Measurements from ENCODE around the gene NINL. TPM values are rescaled to one million over a fixed set of nuclear protein-coding genes. Genes with fewer than 3 reads are reported as not detected.

Gene NINL
- total and polyA plus RNA-seq, 2 of the 8 experiments (the other 6 are each of a cell fraction or from before 2014, with no cell fraction given) = 15.3 to 30.0 TPM

DNA sequence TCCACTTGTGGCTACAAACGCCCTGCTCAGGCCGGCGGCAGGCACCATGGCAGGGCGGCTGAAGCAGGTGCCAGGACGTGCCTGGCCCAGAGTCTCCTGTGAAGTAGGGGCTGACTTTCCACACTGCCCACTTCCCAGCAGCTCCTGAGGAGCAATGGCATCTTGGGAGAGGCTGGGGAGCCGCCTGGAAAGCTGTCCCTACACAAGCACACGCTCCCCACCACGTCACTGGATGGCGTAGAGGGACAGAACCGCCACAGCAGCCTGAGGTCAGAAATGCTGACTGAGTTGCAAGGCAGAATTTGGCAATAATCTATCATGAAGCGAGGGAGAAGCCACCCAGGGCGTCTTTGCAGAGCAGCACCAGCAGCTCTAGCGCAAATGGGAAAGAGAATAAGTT is 86.3 kb downstream of the NINL start:
- Histone ChIP-seq H3K14ac (ENCODE audit: insufficient read length) (no peak overlapping the region), H2BK120ac (replicated peaks; ENCODE audit: low read depth, low read length) (no peak overlapping the region), H3K4me2 (ENCODE audit: insufficient read depth in 1 of 2, low read depth in 2 of 2, low read length in 2 of 2) (no peak overlapping the region), H3K27ac (ENCODE audit: low read depth, low read length) (no peak overlapping the region), H2AK5ac (ENCODE audit: low read depth, low read length) (no peak overlapping the region), H3K27me3 (replicated peaks in 1 of 4; ENCODE audit: control insufficient read depth in 3 of 4, extremely low read depth in 1 of 4, insufficient read depth in 3 of 4, low read length in 3 of 4) (no peaks in the 10 kb centered on the region), H4K20me1 (replicated peaks in 1 of 2; ENCODE audit: control insufficient read depth in 1 of 2, insufficient read depth in 2 of 2, low read length in 2 of 2) (peaks cover 0 to 3% of the 10 kb centered on the region in 2 experiments), H3K4me3 (ENCODE audit: extremely low read depth in 1 of 4, insufficient read depth in 2 of 4, low read depth in 3 of 4, low read length in 4 of 4) (no peak overlapping the region), H2BK15ac (ENCODE audit: low read length) (no peak overlapping the region), H3K23ac (ENCODE audit: insufficient read length) (no peak overlapping the region), H3K23me2 (ENCODE audit: low read depth, low read length) (no peaks in the 10 kb centered on the region), H3K4ac (replicated peaks; ENCODE audit: insufficient read length, low read depth, low read length) (no peak overlapping the region), H2AFZ (ENCODE audit: low read length) (no peak overlapping the region), H3K18ac (ENCODE audit: extremely low read depth, low read length) (no peak overlapping the region), H2BK5ac (ENCODE audit: low read depth, low read length) (peak overlapping the region; percentile 60; the same call in 1 of the 2 replicates), H2BK12ac (ENCODE audit: low read depth, low read length) (no peak overlapping the region), H4K5ac (ENCODE audit: insufficient read length, low read depth, low read length) (no peak overlapping the region), H4K91ac (replicated peaks; ENCODE audit: insufficient read length, low read length) (no peak overlapping the region), H3K4me1 (replicated peaks in 1 of 4; ENCODE audit: control insufficient read depth in 3 of 4, insufficient read depth in 4 of 4, low read length in 3 of 4) (no peaks in the 10 kb centered on the region; a peak in 1 of 7 replicates), H3K56ac (replicated peaks; ENCODE audit: insufficient read length, low read depth, low read length) (no peak overlapping the region), H3K9ac (replicated peaks in 1 of 4; ENCODE audit: extremely low read depth in 1 of 4, low read depth in 3 of 4, low read length in 3 of 4) (no peak overlapping the region), H3K36me3 (ENCODE audit: control insufficient read depth in 2 of 4, insufficient read depth in 4 of 4, low read length in 3 of 4) (peaks cover 2 to 7% (median 5%) of the 10 kb centered on the region in 4 experiments; a peak in 4 of 8 replicates), H3K9me3 (ENCODE audit: insufficient read depth in 2 of 2, low read depth in 1 of 2, low read length in 1 of 2) (no peaks in the 10 kb centered on the region), H2BK20ac (ENCODE audit: low read length) (no peak overlapping the region), H3K79me2 (ENCODE audit: control insufficient read depth in 1 of 2, insufficient read depth in 2 of 2, low read length in 2 of 2) (no peaks in the 10 kb centered on the region), H3K79me1 (ENCODE audit: low read depth, low read length) (no peaks in the 10 kb centered on the region), H4K8ac (ENCODE audit: extremely low read depth, insufficient read depth, low read length) (no peak overlapping the region)
- CTCF ChIA-PET (ENCODE audit: partially characterized antibody) = interaction anchor here (2.6 kb wide), 1 partner anchor 42 kb away, joined by 8 read pairs; no protein-coding TSS in a partner anchor
- DNase-seq (ENCODE audit: low read depth in 1 of 2, low spot score in 2 of 2) = no peak
- 89% methylated on average over 11 of the region's 13 CpGs; no CpG with 5 or more reads in 1 of the 2 experiments for WGBS, 2 experiments (ENCODE audit: extremely low coverage in 1 of 2, insufficient coverage in 1 of 2, insufficient read length in 1 of 2, insufficient replicate concordance in 2 of 2, low coverage in 1 of 2, low lambda C conversion rate in 2 of 2, missing lambda C conversion rate in 1 of 2)
- TF ChIP-seq SP1 (IDR thresholded peaks at IDR 0.05; ENCODE audit: low read depth, low read length) (no peak), CREB1 (IDR thresholded peaks at IDR 0.05) (no peak), RXRA (IDR thresholded peaks at IDR 0.05; ENCODE audit: insufficient read depth, low read depth, low read length) (no peak)
- POLR2A ChIA-PET (ENCODE audit: partially characterized antibody) = interaction anchor here (1.0 kb wide), 1 partner anchor 8 kb away, joined by 3 read pairs; no protein-coding TSS in a partner anchor
- FAIRE-seq = no peak
